Measurements from ENCODE around the gene RBMS2.

Gene RBMS2

GRCh38 chr12:56626701-56627100 is 105.1 kb downstream of the RBMS2 start:
- H2BK15ac ChIP-seq (ENCODE audit: low read depth, poor library complexity, severe bottlenecking): no peak overlapping the region
- H2BK12ac ChIP-seq (ENCODE audit: low read length in 2 of 2): no peak overlapping the region
- H3K27me3 ChIP-seq (ENCODE audit: control insufficient read depth in 1 of 2, insufficient read depth in 1 of 2, low read length in 2 of 2): no peaks in the 10 kb centered on the region
- H3K4ac ChIP-seq (ENCODE audit: low read depth in 1 of 2, low read length in 2 of 2): no peak overlapping the region
- H3K14ac ChIP-seq (ENCODE audit: low read length in 2 of 2): no peak overlapping the region
- no peak overlapping the region for H2AK5ac ChIP-seq (ENCODE audit: low read length, severe bottlenecking)
- H3K27ac ChIP-seq (ENCODE audit: low read length, poor library complexity, severe bottlenecking): no peak overlapping the region
- H4K8ac ChIP-seq (ENCODE audit: low read length): no peak overlapping the region
- H3K4me2 ChIP-seq (ENCODE audit: low read length, poor library complexity, severe bottlenecking): no peak overlapping the region
- H3K9me3 ChIP-seq (ENCODE audit: control insufficient read depth, low read length): no peaks in the 10 kb centered on the region
- no peak overlapping the region for H2BK120ac ChIP-seq (ENCODE audit: low read depth, low read length)
- no peak overlapping the region for H3K4me3 ChIP-seq (ENCODE audit: insufficient read depth in 1 of 2, low read depth in 1 of 2, low read length in 2 of 2)
- H2BK5ac ChIP-seq (ENCODE audit: low read depth, low read length, poor library complexity, severe bottlenecking): no peak overlapping the region
- peaks cover 11% of the 10 kb centered on the region for H3K4me1 ChIP-seq (ENCODE audit: control insufficient read depth, insufficient read depth, low read depth, low read length)
- no peak overlapping the region for H4K91ac ChIP-seq (ENCODE audit: low read length)
- H3K18ac ChIP-seq (ENCODE audit: low read depth in 1 of 2, low read length in 2 of 2): no peak overlapping the region
- peak overlapping the region; percentile 23 for H3K9ac ChIP-seq (ENCODE audit: low read length)
- peaks cover 7% of the 10 kb centered on the region for H3K79me1 ChIP-seq (replicated peaks; ENCODE audit: low read length, poor library complexity, severe bottlenecking)
- no peak overlapping the region for H2AFZ ChIP-seq (ENCODE audit: low read depth, low read length)
- peaks cover 13 to 39% of the 10 kb centered on the region in 2 experiments for H3K36me3 ChIP-seq (ENCODE audit: control insufficient read depth in 1 of 2, insufficient read depth in 2 of 2, low read depth in 1 of 2, low read length in 2 of 2)
- H3K23ac ChIP-seq (ENCODE audit: low read length in 2 of 2): no peak overlapping the region
- no peak for DNase-seq

GRCh38 chr12:56628671-56629458 is 107.2 kb downstream of the RBMS2 start:
- Histone ChIP-seq H2BK12ac (ENCODE audit: low read length in 2 of 2) (no peak overlapping the region), H3K27ac (ENCODE audit: low read length, poor library complexity, severe bottlenecking) (peak overlapping the region; percentile 55), H3K79me1 (replicated peaks; ENCODE audit: low read length, poor library complexity, severe bottlenecking) (peaks cover 9% of the 10 kb centered on the region), H3K4me3 (ENCODE audit: insufficient read depth in 1 of 2, low read depth in 1 of 2, low read length in 2 of 2) (peak overlapping the region; percentile 93 to 97), H2AK5ac (ENCODE audit: low read length, severe bottlenecking) (no peak overlapping the region), H3K14ac (ENCODE audit: low read length in 2 of 2) (no peak overlapping the region), H3K27me3 (ENCODE audit: control insufficient read depth in 1 of 2, insufficient read depth in 1 of 2, low read length in 2 of 2) (no peaks in the 10 kb centered on the region), H3K36me3 (ENCODE audit: control insufficient read depth in 1 of 2, insufficient read depth in 2 of 2, low read depth in 1 of 2, low read length in 2 of 2) (peaks cover 12 to 24% of the 10 kb centered on the region in 2 experiments), H3K4me1 (ENCODE audit: control insufficient read depth, insufficient read depth, low read depth, low read length) (peaks cover 25% of the 10 kb centered on the region), H3K4me2 (ENCODE audit: low read length, poor library complexity, severe bottlenecking) (peak overlapping the region; percentile 84), H3K9me3 (ENCODE audit: control insufficient read depth, low read length) (no peaks in the 10 kb centered on the region), H2AFZ (ENCODE audit: low read depth, low read length) (no peak overlapping the region), H2BK15ac (ENCODE audit: low read depth, poor library complexity, severe bottlenecking) (peak overlapping the region; percentile 99), H3K9ac (ENCODE audit: low read length) (peak overlapping the region; percentile 96), H4K8ac (ENCODE audit: low read length) (peak overlapping the region; percentile 80), H3K18ac (ENCODE audit: low read depth in 1 of 2, low read length in 2 of 2) (peak overlapping the region; percentile 71 to 97), H3K4ac (ENCODE audit: low read depth in 1 of 2, low read length in 2 of 2) (no peak overlapping the region), H2BK120ac (ENCODE audit: low read depth, low read length) (peak overlapping the region; percentile 96), H4K91ac (ENCODE audit: low read length) (peak overlapping the region; percentile 52), H2BK5ac (ENCODE audit: low read depth, low read length, poor library complexity, severe bottlenecking) (peak overlapping the region; percentile 32), H3K23ac (ENCODE audit: low read length in 2 of 2) (no peak overlapping the region)
- peak; percentile 91 for DNase-seq
- WGBS: under 1% methylated on average over 13 of the region's 18 CpGs

- Histone ChIP-seq H3K14ac (ENCODE audit: low read length in 2 of 2) (peak overlapping the region; percentile 68 to 78), H2BK12ac (ENCODE audit: low read length in 2 of 2) (peak overlapping the region in 1 of 2 experiments; percentile 40), H3K79me1 (replicated peaks; ENCODE audit: low read length, poor library complexity, severe bottlenecking) (peaks cover 11% of the 10 kb centered on the region), H3K23ac (ENCODE audit: low read length in 2 of 2) (peak overlapping the region; percentile 71 to 97), H4K91ac (ENCODE audit: low read length) (peak overlapping the region; percentile 87), H3K27me3 (ENCODE audit: control insufficient read depth in 1 of 2, insufficient read depth in 1 of 2, low read length in 2 of 2) (no peaks in the 10 kb centered on the region), H2BK15ac (ENCODE audit: low read depth, poor library complexity, severe bottlenecking) (peak overlapping the region; percentile 99), H3K9me3 (ENCODE audit: control insufficient read depth, low read length) (no peaks in the 10 kb centered on the region), H3K36me3 (ENCODE audit: control insufficient read depth in 1 of 2, insufficient read depth in 2 of 2, low read depth in 1 of 2, low read length in 2 of 2) (peaks cover 12 to 17% of the 10 kb centered on the region in 2 experiments), H2AFZ (ENCODE audit: low read depth, low read length) (no peak overlapping the region), H3K4ac (ENCODE audit: low read depth in 1 of 2, low read length in 2 of 2) (peak overlapping the region; percentile 89 to 98), H3K4me1 (ENCODE audit: control insufficient read depth, insufficient read depth, low read depth, low read length) (peaks cover 27% of the 10 kb centered on the region), H2BK120ac (ENCODE audit: low read depth, low read length) (peak overlapping the region; percentile 96), H3K4me2 (ENCODE audit: low read length, poor library complexity, severe bottlenecking) (peak overlapping the region; percentile 84), H2AK5ac (ENCODE audit: low read length, severe bottlenecking) (no peak overlapping the region), H2BK5ac (ENCODE audit: low read depth, low read length, poor library complexity, severe bottlenecking) (peak overlapping the region; percentile 32), H3K4me3 (ENCODE audit: insufficient read depth in 1 of 2, low read depth in 1 of 2, low read length in 2 of 2) (peak overlapping the region; percentile 93 to 97), H3K27ac (ENCODE audit: low read length, poor library complexity, severe bottlenecking) (peak overlapping the region; percentile 55), H3K18ac (ENCODE audit: low read depth in 1 of 2, low read length in 2 of 2) (peak overlapping the region; percentile 94 to 97), H3K9ac (ENCODE audit: low read length) (peak overlapping the region; percentile 96), H4K8ac (ENCODE audit: low read length) (peak overlapping the region; percentile 80)
- WGBS: under 1% methylated on average over 44 of the region's 46 CpGs
- DNase-seq: peak; percentile 27
Measured at GRCh38 chr12:56629459-56630179, 108.0 kb downstream of the RBMS2 start.

- WGBS: 4% methylated on average over 16 of the region's 31 CpGs
- no peak within 1 kb of the TSS for H2AFZ ChIP-seq (ENCODE audit: low read depth, low read length)
- H3K4me1 ChIP-seq (ENCODE audit: control insufficient read depth, insufficient read depth, low read depth, low read length): peaks cover 27% of the 10 kb centered on the region
- H4K91ac ChIP-seq (ENCODE audit: low read length): peak within 1 kb of the TSS; percentile 87
- peak within 1 kb of the TSS; percentile 93 to 97 for H3K4me3 ChIP-seq (ENCODE audit: insufficient read depth in 1 of 2, low read depth in 1 of 2, low read length in 2 of 2)
- H3K27me3 ChIP-seq (ENCODE audit: control insufficient read depth in 1 of 2, insufficient read depth in 1 of 2, low read length in 2 of 2): no peaks in the 10 kb centered on the region
- H3K18ac ChIP-seq (ENCODE audit: low read depth in 1 of 2, low read length in 2 of 2): peak within 1 kb of the TSS; percentile 94 to 97
- peaks cover 11 to 16% of the 10 kb centered on the region in 2 experiments for H3K36me3 ChIP-seq (ENCODE audit: control insufficient read depth in 1 of 2, insufficient read depth in 2 of 2, low read depth in 1 of 2, low read length in 2 of 2)
- peak within 1 kb of the TSS; percentile 55 for H3K27ac ChIP-seq (ENCODE audit: low read length, poor library complexity, severe bottlenecking)
- H3K79me1 ChIP-seq (replicated peaks; ENCODE audit: low read length, poor library complexity, severe bottlenecking): peaks cover 12% of the 10 kb centered on the region
- peak within 1 kb of the TSS; percentile 32 for H2BK5ac ChIP-seq (ENCODE audit: low read depth, low read length, poor library complexity, severe bottlenecking)
- DNase-seq: peak; percentile 86
- peak within 1 kb of the TSS; percentile 71 to 97 for H3K23ac ChIP-seq (ENCODE audit: low read length in 2 of 2)
- H2BK12ac ChIP-seq (ENCODE audit: low read length in 2 of 2): peak within 1 kb of the TSS in 1 of 2 experiments; percentile 40
- H2BK120ac ChIP-seq (ENCODE audit: low read depth, low read length): peak within 1 kb of the TSS; percentile 96
- peak within 1 kb of the TSS; percentile 84 for H3K4me2 ChIP-seq (ENCODE audit: low read length, poor library complexity, severe bottlenecking)
- peak within 1 kb of the TSS; percentile 99 for H2BK15ac ChIP-seq (ENCODE audit: low read depth, poor library complexity, severe bottlenecking)
- peak within 1 kb of the TSS; percentile 89 to 98 for H3K4ac ChIP-seq (ENCODE audit: low read depth in 1 of 2, low read length in 2 of 2)
- H3K9me3 ChIP-seq (ENCODE audit: control insufficient read depth, low read length): no peaks in the 10 kb centered on the region
- peak within 1 kb of the TSS; percentile 80 for H4K8ac ChIP-seq (ENCODE audit: low read length)
- peak within 1 kb of the TSS; percentile 39 for H2AK5ac ChIP-seq (ENCODE audit: low read length, severe bottlenecking)
- peak within 1 kb of the TSS; percentile 68 to 78 for H3K14ac ChIP-seq (ENCODE audit: low read length in 2 of 2)
- peak within 1 kb of the TSS; percentile 96 for H3K9ac ChIP-seq (ENCODE audit: low read length)
Measured at GRCh38 chr12:56630180-56630632, 108.6 kb downstream of the RBMS2 start, which contains the start of gene BAZ2A. BAZ2A (minus strand) TSS chr12:56630326; CDS start chr12:56617530, 12,796 bp downstream.

Data from mesenchymal stem cell (in vitro differentiated cells and primary cell).